Pons (tissue), 1 donor: ENCODE data around the gene RASD1.
"Not testable (repeated sequence)": the region's sequence is repeated elsewhere in the genome, so short reads cannot be mapped to it uniquely, and the experiment has no call there.

Experiments used
- DNase-seq: peaks from one replicate; pipeline ENCODE4 v3.0.0-alpha.2; 2016; ENCODE audit warnings: low spot score

Gene RASD1

DNA sequence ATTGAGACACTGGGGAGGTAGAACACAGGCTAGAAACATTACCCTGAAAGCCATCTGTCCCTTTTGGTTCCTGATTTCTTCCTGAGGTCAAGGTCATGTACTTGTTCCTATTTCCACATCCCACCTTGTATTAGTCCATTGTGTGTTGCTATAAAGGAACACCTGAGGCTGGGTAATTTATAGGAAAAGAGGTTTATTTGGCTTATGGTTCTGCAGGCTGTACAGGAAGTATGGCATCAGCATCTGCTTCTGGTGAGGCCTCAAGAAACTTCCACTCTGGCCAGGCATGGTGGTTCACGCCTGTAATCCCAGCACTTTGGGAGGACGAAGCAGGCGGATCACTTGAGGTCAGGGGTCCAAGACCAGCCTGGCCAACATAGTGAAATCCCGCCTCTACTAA is 26.8 kb downstream of the RASD1 start:
- DNase-seq: no peak

DNA sequence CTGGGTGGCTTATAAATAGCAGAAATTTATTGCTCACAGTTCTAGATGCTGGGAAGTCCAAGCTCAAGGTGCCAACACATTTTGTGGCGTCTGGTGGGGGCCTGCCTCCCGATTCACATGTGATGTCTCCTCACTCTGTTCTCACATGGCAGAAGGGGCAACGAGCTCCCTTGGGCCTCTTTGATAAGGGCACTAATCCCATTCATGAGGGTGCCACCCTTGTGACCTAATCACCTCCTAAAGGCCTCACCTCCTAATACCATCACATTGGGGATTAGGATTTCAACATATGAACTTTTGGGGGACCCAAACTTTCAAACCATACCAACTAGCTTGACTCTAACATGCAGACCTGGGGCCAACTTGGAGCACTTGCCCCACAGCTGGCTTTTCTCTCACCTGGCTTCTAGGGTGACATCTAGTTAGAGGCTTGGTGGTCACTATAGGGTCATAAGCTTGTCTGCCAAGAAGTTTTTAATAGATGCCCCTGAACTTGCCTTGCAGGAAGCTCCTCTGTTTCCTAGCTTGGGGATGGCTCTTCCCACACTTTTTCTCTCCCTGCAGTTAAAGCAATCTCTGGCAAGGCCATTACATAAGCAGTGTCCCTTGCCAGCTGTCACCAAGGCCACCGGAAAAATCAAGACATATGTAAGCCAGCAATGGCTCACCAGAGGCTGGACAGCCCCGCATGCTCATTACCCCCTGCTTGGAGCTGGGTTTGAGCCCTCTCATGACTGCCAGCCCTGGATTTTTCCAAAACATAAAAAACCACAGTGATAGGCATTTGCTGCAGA is 27.8 kb downstream of the RASD1 start:
- peak; percentile 26 for DNase-seq

DNA sequence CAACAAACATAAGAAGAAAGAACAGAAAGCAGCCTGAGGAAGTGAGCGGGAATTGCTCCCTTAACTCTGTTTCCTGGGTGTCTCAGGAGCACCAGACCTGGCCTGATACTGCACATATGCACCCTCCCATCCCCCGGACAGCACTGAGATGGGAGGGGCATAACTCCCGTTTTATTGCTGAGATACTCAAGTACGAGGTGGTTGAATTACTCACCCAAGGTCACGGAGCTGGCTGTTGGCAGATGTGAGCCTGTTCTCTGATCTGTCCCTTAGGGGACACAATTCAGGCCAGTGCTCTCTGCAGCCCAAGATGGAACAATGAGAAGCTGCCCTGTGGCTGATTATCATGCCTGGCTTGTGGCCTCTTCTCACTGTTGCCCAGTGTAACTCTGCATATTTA is 28.5 kb downstream of the RASD1 start:
- DNase-seq: peak; percentile 20

DNA sequence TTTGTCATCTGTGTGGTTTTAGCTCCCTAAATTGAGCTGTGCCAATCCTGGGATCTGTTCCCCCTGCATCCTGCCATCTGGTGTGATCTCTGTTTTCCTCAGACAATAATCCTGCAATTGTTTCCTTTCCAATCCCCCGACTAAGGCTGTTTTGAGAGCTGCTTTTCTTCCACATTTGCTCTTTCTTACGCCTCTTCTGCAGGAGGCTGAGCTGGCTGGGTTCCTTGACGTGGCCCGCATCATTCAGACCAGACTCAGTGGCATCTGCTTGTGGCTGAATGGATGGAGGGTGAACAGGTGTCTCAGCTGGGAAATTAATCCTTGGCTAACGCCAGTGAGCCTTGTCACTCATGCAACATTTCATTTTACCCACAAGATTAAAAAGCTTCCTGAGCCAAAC is 29.2 kb downstream of the RASD1 start:
- peak; percentile 57 for DNase-seq

DNA sequence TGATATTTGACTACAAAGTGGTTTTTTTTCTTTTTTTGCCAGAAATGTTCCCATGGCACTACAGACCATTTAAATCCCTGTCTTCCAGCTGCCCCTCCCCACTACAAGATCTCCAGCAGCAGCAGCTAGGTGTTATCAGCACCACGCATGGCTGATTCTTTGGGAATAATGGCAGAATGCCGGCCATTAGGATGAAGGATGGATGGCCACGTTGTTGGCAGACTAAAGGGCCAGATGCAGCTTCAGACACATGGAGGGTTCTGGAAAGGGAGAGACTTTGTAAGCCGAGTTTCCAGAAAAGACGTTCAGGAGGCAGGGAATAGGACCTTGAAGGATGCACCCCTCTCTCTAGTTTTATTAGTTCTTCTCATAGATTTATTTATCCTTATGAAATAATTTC is 29.7 kb downstream of the RASD1 start:
- DNase-seq: peak; percentile 19

DNA sequence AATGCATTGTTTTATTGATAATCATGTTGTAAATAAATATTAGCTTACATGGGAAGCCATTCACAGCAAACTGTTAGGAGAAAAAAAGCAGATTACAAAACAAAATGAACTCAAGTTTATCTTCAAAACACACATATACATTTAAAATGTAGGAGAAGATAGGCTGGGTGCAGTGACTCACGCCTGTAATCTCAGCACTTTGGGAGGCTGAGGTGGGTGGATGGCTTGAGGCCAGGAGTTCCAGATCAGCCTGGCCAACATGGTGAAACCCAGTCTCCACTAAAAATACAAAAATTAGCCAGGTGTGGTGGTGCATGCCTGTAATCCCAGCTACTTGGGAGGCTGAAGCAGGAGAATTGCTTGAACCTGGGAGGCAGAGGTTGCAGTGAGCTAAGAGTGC is 30.3 kb downstream of the RASD1 start:
- DNase-seq: not testable (repeated sequence)

DNA sequence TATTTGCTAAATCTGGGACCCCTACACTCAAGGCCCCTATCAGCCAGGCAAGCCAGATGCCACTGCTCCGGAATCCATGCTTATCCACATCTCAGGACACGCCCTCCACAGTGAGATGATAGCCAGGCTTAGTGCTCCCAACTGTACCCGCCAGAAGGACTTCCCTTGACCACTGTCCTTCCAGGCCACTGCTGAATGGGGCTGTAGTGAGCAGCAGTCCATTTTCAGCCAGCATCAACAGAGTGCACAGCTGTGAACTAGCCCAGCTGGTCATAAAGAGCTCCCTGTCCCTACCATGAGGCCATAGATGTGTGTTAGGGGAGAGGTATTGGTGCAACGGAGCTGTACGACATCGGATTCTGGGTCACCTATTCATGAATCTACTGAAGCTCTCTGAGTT is 32.4 kb downstream of the RASD1 start:
- peak; percentile 76 for DNase-seq

DNA sequence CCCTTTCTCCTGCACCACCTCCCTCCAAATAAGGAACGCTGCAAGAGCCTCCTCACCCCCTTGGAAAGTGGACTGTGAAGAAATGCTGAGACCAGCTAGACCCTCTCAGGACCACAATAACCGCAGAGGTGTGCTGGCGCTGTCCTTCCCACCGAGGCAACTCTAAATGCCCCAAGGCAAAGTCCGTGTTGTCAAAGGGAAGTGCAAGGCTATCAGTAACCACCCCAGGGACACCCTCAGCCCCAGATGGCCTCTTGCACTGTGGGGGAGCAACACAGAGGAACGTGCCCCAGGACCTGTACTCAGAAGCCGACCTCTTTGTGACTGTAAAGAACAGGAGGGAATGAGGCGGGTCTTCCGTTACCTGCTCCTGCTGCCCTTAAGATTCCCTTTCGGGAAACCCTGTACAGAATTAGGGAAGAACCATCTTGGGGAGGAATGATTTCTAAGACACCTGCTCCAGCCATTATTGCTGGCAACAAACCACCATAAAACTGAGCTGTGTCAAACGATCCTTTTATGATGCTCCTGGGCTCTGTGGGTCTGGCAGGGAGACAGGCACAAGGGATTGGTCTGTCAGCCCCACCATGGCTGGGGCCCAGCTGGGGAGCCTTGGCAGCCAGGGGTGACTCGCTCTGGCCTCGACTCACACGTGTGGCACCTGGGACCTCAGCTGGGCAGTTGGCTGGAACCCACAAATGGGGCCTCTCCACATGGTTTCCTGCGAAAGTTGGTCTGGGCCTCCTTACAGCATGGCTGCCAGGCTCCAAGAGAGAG is 34.0 kb downstream of the RASD1 start:
- no peak for DNase-seq

DNA sequence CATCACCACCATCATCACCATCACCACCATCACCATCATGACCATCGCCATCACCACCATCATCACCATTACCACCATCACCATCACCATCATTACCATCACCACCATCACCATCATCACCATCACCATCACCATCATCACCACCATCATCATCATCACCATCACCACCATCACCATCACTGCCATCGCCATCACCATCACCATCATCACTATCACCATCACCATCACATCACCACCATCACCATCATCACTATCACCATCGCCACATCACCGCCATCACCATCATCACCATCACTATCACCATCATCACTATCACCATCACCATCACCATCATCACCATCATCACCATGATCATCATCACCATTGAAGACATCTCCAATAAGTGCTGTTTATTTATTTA is 36.2 kb downstream of the RASD1 start:
- DNase-seq: no peak

DNA sequence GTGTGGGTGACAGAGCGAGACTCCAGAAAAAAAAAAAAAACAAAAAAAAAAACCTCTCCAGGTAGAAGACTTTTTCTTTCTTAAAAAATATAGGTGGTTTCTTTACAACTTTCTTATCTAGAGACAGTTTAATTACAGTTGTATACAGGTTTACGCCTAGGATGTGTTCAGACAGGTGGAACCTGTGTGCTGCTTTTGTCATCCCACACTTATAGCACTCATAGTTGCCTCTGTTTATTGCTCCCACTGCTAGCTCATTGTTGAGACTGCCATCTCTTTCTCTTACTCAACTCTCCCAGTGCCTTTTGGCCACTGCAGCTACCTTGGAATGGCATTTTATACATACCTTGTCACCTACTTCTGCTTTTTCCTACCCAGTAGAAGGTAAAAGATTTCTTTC is 38.5 kb downstream of the RASD1 start:
- DNase-seq: no peak

DNA sequence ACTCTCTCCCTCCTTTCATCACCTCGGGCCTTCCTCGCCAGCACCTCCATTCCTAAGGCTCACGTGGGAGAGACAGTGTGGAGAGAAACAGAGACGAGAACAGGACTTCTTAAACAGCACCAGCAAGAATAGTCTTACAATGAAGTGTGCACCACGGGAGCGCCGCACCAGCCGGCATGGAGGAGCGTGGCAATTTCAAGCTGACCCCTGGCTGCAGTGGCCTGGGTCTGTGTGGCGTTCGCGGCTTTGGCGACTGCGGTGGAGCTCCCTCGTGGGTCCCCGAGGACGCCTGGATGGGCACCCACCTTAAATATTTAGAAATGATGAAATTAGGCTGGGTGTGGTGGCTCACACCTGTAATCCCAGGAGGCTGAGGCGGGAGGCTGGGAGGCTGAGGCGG is 39.9 kb downstream of the RASD1 start:
- DNase-seq: no peak

DNA sequence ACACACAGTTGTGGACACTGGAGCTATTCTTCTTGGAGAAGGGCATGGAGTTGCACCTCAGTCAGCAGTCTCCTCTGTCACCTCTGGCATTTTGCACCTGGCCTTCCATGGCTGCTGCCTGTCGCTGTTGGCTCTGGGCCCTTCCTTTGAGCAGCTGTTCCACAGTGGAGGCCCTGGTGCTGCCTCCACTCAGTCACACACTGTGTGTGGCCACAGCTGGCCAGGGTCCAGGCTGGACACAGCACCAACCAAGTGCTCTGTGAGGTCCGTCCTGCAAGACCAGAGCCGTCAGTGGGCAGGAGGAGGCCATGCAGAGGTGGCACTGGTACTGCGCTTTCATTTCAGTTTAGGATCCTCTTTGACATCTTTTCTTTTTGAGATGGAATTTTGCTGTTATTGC is 41.0 kb downstream of the RASD1 start:
- DNase-seq: no peak

DNA sequence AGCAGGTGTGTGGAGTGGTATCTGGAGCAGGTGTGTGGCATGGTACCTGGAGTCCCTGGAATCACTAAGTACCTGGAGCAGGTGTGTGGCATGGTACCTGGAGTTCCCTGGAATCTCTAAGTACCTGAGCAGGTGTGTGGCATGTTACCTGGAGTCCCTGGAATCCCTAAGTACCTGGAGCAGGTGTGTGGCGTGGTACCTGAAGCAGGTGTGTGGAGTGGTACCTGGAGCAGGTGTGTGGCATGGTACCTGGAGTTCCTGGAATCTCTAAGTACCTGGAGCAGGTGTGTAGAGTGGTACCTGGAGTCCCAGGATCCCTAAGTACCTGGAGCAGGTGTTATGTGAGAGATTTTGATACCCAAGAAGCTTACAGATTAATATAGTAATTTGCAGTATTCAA is 41.5 kb downstream of the RASD1 start:
- DNase-seq: not testable (repeated sequence)

DNA sequence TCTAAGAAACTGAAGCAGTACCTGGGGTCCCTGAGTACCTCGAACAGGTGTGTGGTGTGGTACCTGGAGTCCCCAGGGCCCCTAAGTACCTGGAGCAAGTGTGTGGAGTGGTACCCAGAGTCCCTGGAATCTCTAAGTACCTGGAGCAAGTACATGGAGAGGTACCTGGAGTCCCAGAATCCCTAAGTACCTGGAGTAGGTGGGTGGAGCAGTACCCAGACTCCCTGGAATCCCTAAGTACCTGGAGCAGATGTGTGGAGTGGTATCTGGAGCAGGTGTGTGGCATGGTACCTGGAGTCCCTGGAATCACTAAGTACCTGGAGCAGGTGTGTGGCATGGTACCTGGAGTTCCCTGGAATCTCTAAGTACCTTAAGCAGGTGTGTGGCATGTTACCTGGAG is 41.9 kb downstream of the RASD1 start:
- DNase-seq: no peak

DNA sequence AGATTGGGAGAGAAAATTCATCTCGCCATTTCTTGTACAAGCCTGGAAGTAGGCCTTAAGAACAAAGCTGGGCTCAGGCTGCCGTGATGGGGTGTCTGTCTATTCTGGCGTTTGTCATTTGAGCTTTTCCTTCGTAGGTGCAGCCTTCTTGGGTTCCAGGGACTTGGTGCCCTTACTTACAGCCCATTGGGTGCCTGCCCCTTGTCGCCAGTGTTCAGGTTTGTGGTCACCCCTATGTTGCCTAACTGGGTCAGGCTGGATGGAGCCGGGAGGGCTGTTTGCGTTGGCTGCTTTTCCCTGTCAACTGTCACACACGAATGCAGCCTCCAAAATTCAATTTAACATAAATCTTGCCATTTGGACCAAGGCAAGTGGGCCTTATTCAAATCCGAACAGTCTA is 43.1 kb downstream of the RASD1 start:
- no peak for DNase-seq

DNA sequence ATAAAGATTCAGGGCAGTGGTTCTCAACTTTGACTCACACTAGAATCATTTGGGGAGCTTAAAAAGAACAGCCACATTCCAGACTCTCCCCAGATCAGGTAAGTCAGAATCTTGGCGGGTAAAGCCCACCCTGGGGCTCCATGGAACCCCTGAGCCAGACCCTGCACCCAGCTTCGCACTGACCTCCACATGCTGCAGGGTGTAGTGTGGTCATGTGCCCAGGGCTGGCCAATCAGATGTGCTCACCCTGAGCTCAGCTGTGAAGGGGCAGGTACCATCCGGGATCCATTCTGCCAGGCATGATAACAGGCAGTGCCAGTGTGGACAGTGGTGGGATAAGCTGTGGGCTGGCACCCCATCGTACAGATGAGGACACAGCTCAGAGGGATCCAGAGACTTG is 47.5 kb downstream of the RASD1 start:
- DNase-seq: no peak

DNA sequence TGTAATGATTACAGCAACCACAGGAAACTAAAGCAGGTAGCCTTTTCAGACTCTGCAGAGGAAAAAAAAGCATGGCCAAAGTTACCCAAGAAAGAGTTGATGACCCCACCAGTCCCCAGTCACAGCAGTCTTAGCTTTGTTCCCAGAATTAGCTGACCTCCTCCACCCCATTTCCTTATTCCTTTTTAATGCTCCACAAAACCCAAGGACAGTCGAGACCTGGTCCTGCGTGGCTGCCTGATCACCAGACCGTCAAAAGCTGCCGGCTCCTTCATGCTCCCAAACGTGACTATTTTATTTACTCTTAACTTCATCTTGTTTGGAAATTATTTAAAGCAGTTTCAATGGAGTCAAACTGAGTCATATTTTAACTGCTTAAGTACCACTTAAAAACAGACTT is 48.1 kb downstream of the RASD1 start:
- no peak for DNase-seq

DNA sequence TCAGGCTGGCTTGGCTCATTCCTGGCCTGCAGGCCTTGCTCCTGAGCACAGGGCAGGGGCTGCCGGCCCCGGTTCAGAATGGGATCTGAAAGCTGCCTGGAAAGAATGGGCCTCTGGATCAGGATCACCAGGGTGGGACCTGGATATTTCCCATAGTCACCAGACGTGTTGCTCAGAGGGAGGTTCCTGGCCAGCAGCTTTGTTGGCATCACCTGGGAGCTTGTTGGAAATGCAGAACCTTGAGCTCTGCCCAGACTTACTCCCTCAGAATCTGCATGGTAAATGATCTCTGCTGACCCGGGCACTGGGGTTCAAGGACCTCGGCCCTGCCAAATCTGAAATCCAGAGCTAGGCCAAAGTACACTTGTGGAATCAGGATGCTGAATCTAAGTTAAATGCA is 48.9 kb downstream of the RASD1 start:
- no peak for DNase-seq

DNA sequence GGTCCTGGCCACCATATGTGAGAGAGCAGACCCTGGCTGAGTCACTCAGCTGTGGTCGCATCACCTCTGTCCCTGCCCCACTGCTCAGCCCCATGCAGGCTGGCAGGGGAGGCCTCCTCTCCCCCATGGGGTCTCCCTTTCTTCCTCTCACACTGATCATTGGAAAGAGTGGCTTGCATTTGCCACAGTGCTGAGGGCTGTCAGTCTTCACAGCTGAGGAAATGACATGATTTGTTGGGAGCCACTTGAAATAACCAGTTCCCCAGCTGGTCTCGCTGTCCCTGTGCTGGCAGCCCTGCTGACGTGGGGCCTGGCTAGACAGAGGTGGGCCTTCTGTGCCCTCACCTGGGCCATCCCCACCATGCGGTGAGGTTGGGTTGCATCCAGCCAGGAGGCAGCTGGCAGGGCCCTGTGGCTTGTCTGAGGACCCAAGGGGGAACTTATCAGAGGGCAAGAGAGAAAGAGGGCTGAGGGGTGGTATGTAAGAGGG is 49.5 kb downstream of the RASD1 start:
- no peak for DNase-seq

DNA sequence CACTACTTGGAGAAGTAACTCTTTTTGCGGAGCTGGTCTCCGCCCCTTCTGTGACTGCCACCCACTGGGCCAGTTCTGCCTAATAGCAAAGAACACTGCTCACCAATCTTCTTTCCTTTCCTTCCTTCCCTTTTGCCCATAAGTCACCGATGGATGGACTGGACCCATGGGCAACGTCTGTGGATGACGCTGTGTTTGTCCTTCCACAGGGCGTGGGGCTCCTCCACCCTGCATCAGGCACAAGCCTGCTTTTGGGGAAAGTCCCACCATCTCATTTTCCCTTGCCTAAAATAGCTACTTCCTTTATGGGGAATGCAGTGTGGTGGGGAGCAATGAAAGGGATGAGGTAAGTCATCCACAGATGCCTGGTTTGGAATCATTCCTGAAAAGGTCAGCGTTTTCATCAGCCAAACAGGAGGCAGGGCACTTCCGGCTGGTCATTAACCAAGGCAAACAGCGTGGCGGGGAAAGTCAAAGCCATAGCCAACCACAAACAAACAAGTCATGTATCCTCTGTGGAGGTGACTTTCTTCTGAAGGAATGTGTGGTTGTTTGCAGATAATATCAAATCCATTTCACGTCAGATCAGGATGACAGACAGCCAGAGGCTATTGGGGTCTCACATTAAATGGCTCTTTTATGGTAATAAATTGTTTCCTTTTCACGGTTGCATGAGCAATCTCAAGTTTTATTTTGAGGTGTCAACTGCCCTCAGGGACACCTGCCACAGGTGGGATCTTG is 50.1 kb downstream of the RASD1 start:
- DNase-seq: no peak

DNA sequence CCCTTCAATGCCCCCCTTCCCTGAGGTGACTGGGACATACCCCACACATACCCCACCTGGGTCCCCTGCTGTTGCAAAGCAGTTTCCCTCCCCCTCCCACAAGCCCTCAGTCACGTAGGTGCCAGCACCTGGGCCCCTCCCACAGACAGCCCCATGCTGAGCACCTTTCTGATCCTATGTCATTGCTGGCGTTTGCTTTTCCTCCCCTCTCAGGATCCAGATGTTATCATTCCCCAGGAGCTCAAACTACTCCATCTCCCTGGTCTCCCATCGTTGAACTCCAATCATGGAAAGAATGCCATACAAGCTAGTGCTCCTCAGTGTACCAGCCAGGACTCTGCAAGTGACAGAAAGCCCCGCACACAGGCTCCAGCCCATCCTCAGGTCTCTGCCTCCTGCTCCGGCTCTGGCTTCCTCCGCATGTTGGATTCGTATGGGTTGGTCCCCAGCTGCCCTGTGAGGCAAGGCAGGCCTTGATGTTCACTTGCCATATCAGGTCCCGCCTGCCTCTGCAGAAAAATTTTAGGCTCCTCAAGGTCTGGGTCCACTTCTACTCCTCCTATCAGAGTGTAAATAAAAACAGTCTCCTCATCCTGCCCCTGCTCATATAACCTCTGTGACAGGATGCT is 50.8 kb downstream of the RASD1 start:
- no peak for DNase-seq
